Panc1 (cell line): ENCODE measurements around the gene OTUD7B. TPM values are rescaled to one million over a fixed set of nuclear protein-coding genes. Genes with fewer than 3 reads are reported as not detected.
"Not testable (repeated sequence)": the region's sequence is repeated elsewhere in the genome, so short reads cannot be mapped to it uniquely, and the experiment has no call there.

Experiments used
- ATAC-seq: fragments of 200-7000 bp; cut with Tn5 transposase; 2 replicates; pipeline ENCODE4 v1.9.1; 2020; ENCODE audit warnings: mild to moderate bottlenecking, moderate library complexity
- BruUV-seq: library from RNA; stranded (reverse); fragments of 400-500 nt; replicated peaks from 2 replicates; lab custom pipeline; 2021; lab: Mats Ljungman, UMichigan
- CTCF ChIA-PET: fragments of 300-600 bp; sonication (Branson Sonifier 250); formaldehyde crosslinking; loops from one replicate; lab custom pipeline; 2022; ENCODE audit warnings: antibody characterized with exemption; lab: Charles Lee
- POLR2A ChIA-PET: fragments of 300-600 bp; sonication (Branson Sonifier 250); formaldehyde crosslinking; loops from one replicate; lab custom pipeline; 2022; ENCODE audit warnings: antibody characterized with exemption; lab: Charles Lee
- DNase-seq: peaks from one replicate; pipeline ENCODE4 v3.0.0-alpha.2; 2010; ENCODE audit warnings: low read depth, low spot score
- H3K27ac ChIP-seq: 2 replicates; pipeline ENCODE4 v1.5.1; 2011; ENCODE audit warnings: mild to moderate bottlenecking, low read length, inconsistent platforms
- H3K27me3 ChIP-seq: fragments of 200-500 bp; sonication (Bioruptor generic); 2 replicates; pipeline ENCODE4 v1.6.0; 2014; ENCODE audit warnings: low read length, inconsistent platforms; ENCODE audit not compliant: control insufficient read depth, insufficient read depth
- H3K36me3 ChIP-seq: fragments of 200-500 bp; sonication (Bioruptor generic); 2 replicates; pipeline ENCODE4 v1.5.1; 2014; ENCODE audit warnings: inconsistent platforms, mild to moderate bottlenecking, low read length, moderate library complexity; ENCODE audit not compliant: control insufficient read depth, insufficient read depth
- H3K4me1 ChIP-seq: 2 replicates; pipeline ENCODE4 v1.5.1; 2011; ENCODE audit warnings: inconsistent platforms, mild to moderate bottlenecking, low read length, moderate library complexity; ENCODE audit not compliant: control insufficient read depth, insufficient read depth
- H3K4me3 ChIP-seq, 2 experiments: 2 replicates each; pipeline ENCODE4 v1.5.1; 2011 to 2012; ENCODE audit warnings: low read depth in 2 of 2, low read length in 2 of 2, mild to moderate bottlenecking in 2 of 2, inconsistent platforms in 1 of 2, moderate library complexity in 1 of 2
- H3K9me3 ChIP-seq: fragments of 200-500 bp; sonication (Bioruptor generic); 2 replicates; pipeline ENCODE4 v1.5.1; 2014; ENCODE audit warnings: low read depth, mild to moderate bottlenecking, inconsistent platforms, low read length, moderate library complexity; ENCODE audit not compliant: control insufficient read depth, insufficient read depth
- CTCF ChIP-seq: fragments of 450-650 bp; IDR thresholded peaks from 2 replicates; pipeline ENCODE4 v1.5.1; 2017; ENCODE audit warnings: mild to moderate bottlenecking
- POLR2AphosphoS5 ChIP-seq: IDR thresholded peaks from 2 replicates; pipeline ENCODE4 v1.6.1; 2012; ENCODE audit warnings: mild to moderate bottlenecking, low read depth, low read length, moderate library complexity
- SIN3A ChIP-seq: IDR thresholded peaks from 2 replicates; pipeline ENCODE4 v1.6.1; 2012; ENCODE audit warnings: low read depth, mild to moderate bottlenecking, low read length, moderate library complexity, borderline replicate concordance; ENCODE audit not compliant: insufficient read depth
- TCF7L2 ChIP-seq: IDR thresholded peaks from 2 replicates; pipeline ENCODE4 v1.6.1; 2011; ENCODE audit warnings: mild to moderate bottlenecking, low read depth, low read length, inconsistent platforms
- in situ Hi-C: cut with HindIII; loops from 2 replicates; pipeline ENCODE4 v1.10.0; 2016; ENCODE audit warnings: low sequenced_read_pairs, low pct_unique_long_range_greater_than_20kb
- intact Hi-C: fragments of 100-400 bp; cut with micrococcal nuclease; formaldehyde crosslinking; loops from one replicate; pipeline ENCODE4 v1.10.0; 2022; ENCODE audit not compliant: unreplicated experiment
- total RNA-seq: library from RNA; stranded (reverse); gene quantifications from one replicate; pipeline ENCODE4 v1.2.1, GENCODE V29; 2021; ENCODE audit not compliant: unreplicated experiment
- TF ChIP-seq, protein P1 (sequence below), 2 experiments: IDR thresholded peaks; 2 replicates each; pipeline ENCODE4 v1.6.1; 2011 to 2012; ENCODE audit warnings: low read depth in 2 of 2, control low read depth in 1 of 2, low read length in 1 of 2, mild to moderate bottlenecking in 1 of 2, moderate library complexity in 1 of 2; ENCODE audit not compliant: insufficient read depth in 1 of 2

OTUD7B gene
- total RNA-seq, 1 experiment from 2014 or later = 24.1 TPM

- no peak overlapping the region for H3K27ac ChIP-seq
- no peak for TF ChIP-seq POLR2AphosphoS5
- TF ChIP-seq CTCF = no peak
- TF ChIP-seq, protein P1, sequence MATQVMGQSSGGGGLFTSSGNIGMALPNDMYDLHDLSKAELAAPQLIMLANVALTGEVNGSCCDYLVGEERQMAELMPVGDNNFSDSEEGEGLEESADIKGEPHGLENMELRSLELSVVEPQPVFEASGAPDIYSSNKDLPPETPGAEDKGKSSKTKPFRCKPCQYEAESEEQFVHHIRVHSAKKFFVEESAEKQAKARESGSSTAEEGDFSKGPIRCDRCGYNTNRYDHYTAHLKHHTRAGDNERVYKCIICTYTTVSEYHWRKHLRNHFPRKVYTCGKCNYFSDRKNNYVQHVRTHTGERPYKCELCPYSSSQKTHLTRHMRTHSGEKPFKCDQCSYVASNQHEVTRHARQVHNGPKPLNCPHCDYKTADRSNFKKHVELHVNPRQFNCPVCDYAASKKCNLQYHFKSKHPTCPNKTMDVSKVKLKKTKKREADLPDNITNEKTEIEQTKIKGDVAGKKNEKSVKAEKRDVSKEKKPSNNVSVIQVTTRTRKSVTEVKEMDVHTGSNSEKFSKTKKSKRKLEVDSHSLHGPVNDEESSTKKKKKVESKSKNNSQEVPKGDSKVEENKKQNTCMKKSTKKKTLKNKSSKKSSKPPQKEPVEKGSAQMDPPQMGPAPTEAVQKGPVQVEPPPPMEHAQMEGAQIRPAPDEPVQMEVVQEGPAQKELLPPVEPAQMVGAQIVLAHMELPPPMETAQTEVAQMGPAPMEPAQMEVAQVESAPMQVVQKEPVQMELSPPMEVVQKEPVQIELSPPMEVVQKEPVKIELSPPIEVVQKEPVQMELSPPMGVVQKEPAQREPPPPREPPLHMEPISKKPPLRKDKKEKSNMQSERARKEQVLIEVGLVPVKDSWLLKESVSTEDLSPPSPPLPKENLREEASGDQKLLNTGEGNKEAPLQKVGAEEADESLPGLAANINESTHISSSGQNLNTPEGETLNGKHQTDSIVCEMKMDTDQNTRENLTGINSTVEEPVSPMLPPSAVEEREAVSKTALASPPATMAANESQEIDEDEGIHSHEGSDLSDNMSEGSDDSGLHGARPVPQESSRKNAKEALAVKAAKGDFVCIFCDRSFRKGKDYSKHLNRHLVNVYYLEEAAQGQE (IDR thresholded peaks at IDR 0.05; ENCODE audit: insufficient read depth in 1 of 2, low read depth in 2 of 2, low read length in 1 of 2) = no peak
- no peak for TF ChIP-seq TCF7L2
- TF ChIP-seq SIN3A = no peak
- H3K9me3 ChIP-seq = no peaks in the 10 kb centered on the region
- H3K36me3 ChIP-seq = peaks cover 7% of the 10 kb centered on the region
- no peaks in the 10 kb centered on the region for H3K27me3 ChIP-seq
- no peak for DNase-seq
- no peak overlapping the region for H3K4me3 ChIP-seq
- CTCF ChIA-PET = interaction anchor here (1.5 kb wide), 2 partner anchors 89 to 225 kb away, joined by 4 to 5 read pairs; no protein-coding TSS in a partner anchor
- no TSS peak for BruUV-seq
- no peak for ATAC-seq
- intact Hi-C loops (loop anchor here (1.0 to 5.0 kb wide), 2 partner anchors 88 to 205 kb away; no protein-coding TSS in a partner anchor), in situ Hi-C loops (no loop called here)
- POLR2A ChIA-PET = no interaction called here
- no peaks in the 10 kb centered on the region for H3K4me1 ChIP-seq
These were observed 47.8 kb downstream of the OTUD7B start for GRCh38 chr1:149962736-149963135.

- ATAC-seq (peak; percentile 96), DNase-seq (peak; percentile 51)
- H3K4me1 ChIP-seq = no peaks in the 10 kb centered on the region
- ChIA-PET CTCF (interaction anchor here (0.5 to 1.5 kb wide), 3 partner anchors 12 to 225 kb away, joined by 4 to 5 read pairs (median 5); no protein-coding TSS in a partner anchor), POLR2A (no interaction called here)
- no TSS peak for BruUV-seq
- H3K27ac ChIP-seq = no peak overlapping the region
- H3K9me3 ChIP-seq = no peaks in the 10 kb centered on the region
- intact Hi-C loops = loop anchor here (1.0 to 5.0 kb wide), 2 partner anchors 88 to 205 kb away; no protein-coding TSS in a partner anchor
- TF ChIP-seq CTCF = peak; percentile 84
- TF ChIP-seq POLR2AphosphoS5 = no peak
- TF ChIP-seq SIN3A = no peak
- TF ChIP-seq, protein P1 (IDR thresholded peaks at IDR 0.05; ENCODE audit: insufficient read depth in 1 of 2, low read depth in 2 of 2, low read length in 1 of 2) = no peak
- TF ChIP-seq TCF7L2 = no peak
- no peak overlapping the region for H3K4me3 ChIP-seq
- H3K36me3 ChIP-seq = peaks cover 7% of the 10 kb centered on the region
- no peaks in the 10 kb centered on the region for H3K27me3 ChIP-seq
- in situ Hi-C loops = no loop called here
These were observed 48.4 kb downstream of the OTUD7B start for GRCh38 chr1:149962039-149962647.

- in situ Hi-C loops, intact Hi-C loops, H3K4me1 ChIP-seq, H3K4me3 ChIP-seq, H3K27ac ChIP-seq, BruUV-seq, H3K36me3 ChIP-seq, POLR2A ChIA-PET, H3K9me3 ChIP-seq, DNase-seq, H3K27me3 ChIP-seq, ATAC-seq: not testable (repeated sequence)
- CTCF ChIA-PET = interaction anchor here (0.7 kb wide), 1 partner anchor 138 kb away, joined by 5 read pairs; no protein-coding TSS in a partner anchor
These were observed 53.0 kb downstream of the OTUD7B start for GRCh38 chr1:149957548-149957947.
